ENCODE measurements around the gene ABCC4.

ABCC4 gene

GRCh38 chr13:95262837-95263384 is 38.3 kb downstream of the ABCC4 start:
- Histone ChIP-seq H3K36me3 (ENCODE audit: control insufficient read depth, low read length) (no peaks in the 10 kb centered on the region; the same call in 1 of the 2 replicates), H3K27me3 (ENCODE audit: control insufficient read depth, low read length) (no peaks in the 10 kb centered on the region), H3K4me2 (ENCODE audit: low read length) (no peak overlapping the region), H3K4me3 (ENCODE audit: low read length) (no peak overlapping the region), H3F3A (ENCODE audit: control insufficient read depth, insufficient read depth) (no peaks in the 10 kb centered on the region), H4K20me1 (ENCODE audit: control insufficient read depth, insufficient read depth, low read depth, low read length) (no peaks in the 10 kb centered on the region), H3K27ac (ENCODE audit: low read depth, low read length) (no peak overlapping the region), H3K79me2 (ENCODE audit: control insufficient read depth, low read length) (no peaks in the 10 kb centered on the region), H3K9me3 (ENCODE audit: control insufficient read depth, insufficient read depth, low read length) (no peaks in the 10 kb centered on the region), H3K9me2 (replicated peaks; ENCODE audit: control insufficient read depth, low read length) (no peaks in the 10 kb centered on the region), H3K4me1 (ENCODE audit: control insufficient read depth, low read length) (peaks cover 32% of the 10 kb centered on the region)
- TF ChIP-seq CTCF (IDR thresholded peaks at IDR 0.05; ENCODE audit: low read depth, low read length, poor library complexity, severe bottlenecking) = no peak
- TF ChIP-seq EZH2phosphoT487 (IDR thresholded peaks at IDR 0.05; ENCODE audit: borderline replicate concordance, low read length) = no peak

- H3K79me2 ChIP-seq (ENCODE audit: control insufficient read depth, low read length) = no peaks in the 10 kb centered on the region
- TF ChIP-seq EZH2phosphoT487 (IDR thresholded peaks at IDR 0.05; ENCODE audit: borderline replicate concordance, low read length) (no peak), CTCF (IDR thresholded peaks at IDR 0.05; ENCODE audit: low read depth, low read length, poor library complexity, severe bottlenecking) (no peak)
- no peaks in the 10 kb centered on the region for H4K20me1 ChIP-seq (ENCODE audit: control insufficient read depth, insufficient read depth, low read depth, low read length)
- no peaks in the 10 kb centered on the region for H3K9me3 ChIP-seq (ENCODE audit: control insufficient read depth, insufficient read depth, low read length)
- H3K27me3 ChIP-seq (ENCODE audit: control insufficient read depth, low read length) = no peaks in the 10 kb centered on the region
- no peak overlapping the region for H3K4me2 ChIP-seq (ENCODE audit: low read length)
- H3F3A ChIP-seq (ENCODE audit: control insufficient read depth, insufficient read depth) = no peaks in the 10 kb centered on the region
- no peak overlapping the region for H3K27ac ChIP-seq (ENCODE audit: low read depth, low read length)
- H3K4me3 ChIP-seq (ENCODE audit: low read length) = no peak overlapping the region
- H3K4me1 ChIP-seq (ENCODE audit: control insufficient read depth, low read length) = peaks cover 32% of the 10 kb centered on the region
- no peaks in the 10 kb centered on the region; the same call in 1 of the 2 replicates for H3K36me3 ChIP-seq (ENCODE audit: control insufficient read depth, low read length)
- H3K9me2 ChIP-seq (replicated peaks; ENCODE audit: control insufficient read depth, low read length) = no peaks in the 10 kb centered on the region
These were observed 39.3 kb downstream of the ABCC4 start for GRCh38 chr13:95261956-95262355.

GRCh38 chr13:95260031-95260525 is 41.2 kb downstream of the ABCC4 start:
- TF ChIP-seq CTCF (IDR thresholded peaks at IDR 0.05; ENCODE audit: low read depth, low read length, poor library complexity, severe bottlenecking) (no peak), EZH2phosphoT487 (IDR thresholded peaks at IDR 0.05; ENCODE audit: borderline replicate concordance, low read length) (no peak)
- Histone ChIP-seq H3K9me2 (replicated peaks; ENCODE audit: control insufficient read depth, low read length) (no peaks in the 10 kb centered on the region), H3K4me1 (ENCODE audit: control insufficient read depth, low read length) (peaks cover 32% of the 10 kb centered on the region), H3K79me2 (ENCODE audit: control insufficient read depth, low read length) (peaks cover 5% of the 10 kb centered on the region; the same call in 1 of the 2 replicates), H3K9me3 (ENCODE audit: control insufficient read depth, insufficient read depth, low read length) (no peaks in the 10 kb centered on the region), H3K4me3 (ENCODE audit: low read length) (no peak overlapping the region), H4K20me1 (ENCODE audit: control insufficient read depth, insufficient read depth, low read depth, low read length) (no peaks in the 10 kb centered on the region), H3K27ac (ENCODE audit: low read depth, low read length) (no peak overlapping the region), H3K36me3 (ENCODE audit: control insufficient read depth, low read length) (no peaks in the 10 kb centered on the region; the same call in 1 of the 2 replicates), H3F3A (ENCODE audit: control insufficient read depth, insufficient read depth) (no peaks in the 10 kb centered on the region), H3K4me2 (ENCODE audit: low read length) (no peak overlapping the region), H3K27me3 (ENCODE audit: control insufficient read depth, low read length) (no peaks in the 10 kb centered on the region)
